GM21723 (cell line): ENCODE measurements around the gene NBR1.
"Not testable (repeated sequence)": the region's sequence is repeated elsewhere in the genome, so short reads cannot be mapped to it uniquely, and the experiment has no call there.

ENCODE experiments used
- ATAC-seq: cut with Tn5 transposase; IDR thresholded peaks from one replicate; pipeline ENCODE4 v1.9.1; 2021; ENCODE audit warnings: mild to moderate bottlenecking, moderate library complexity; ENCODE audit not compliant: unreplicated experiment

Gene NBR1

DNA sequence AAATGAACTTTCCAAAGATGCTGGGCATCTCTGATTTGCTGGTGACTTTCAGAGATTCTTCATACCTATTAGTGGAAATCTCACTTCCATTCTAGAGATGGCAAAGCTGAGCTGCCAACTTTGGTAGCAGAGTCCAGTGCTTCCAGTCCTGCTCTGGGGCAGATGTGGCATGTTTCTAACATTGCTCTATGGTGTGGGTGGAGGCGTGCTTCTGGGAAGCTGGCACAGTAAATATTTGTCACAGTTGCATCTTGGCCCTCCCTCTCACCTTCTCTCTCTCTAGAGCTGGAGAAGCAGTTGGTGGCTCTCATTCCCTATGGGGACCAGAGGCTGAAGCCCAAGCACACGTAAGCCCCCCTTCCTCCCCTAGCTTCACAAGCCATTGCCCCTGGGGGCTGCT is 42.5 kb downstream of the NBR1 start:
- ATAC-seq, result no peak

DNA sequence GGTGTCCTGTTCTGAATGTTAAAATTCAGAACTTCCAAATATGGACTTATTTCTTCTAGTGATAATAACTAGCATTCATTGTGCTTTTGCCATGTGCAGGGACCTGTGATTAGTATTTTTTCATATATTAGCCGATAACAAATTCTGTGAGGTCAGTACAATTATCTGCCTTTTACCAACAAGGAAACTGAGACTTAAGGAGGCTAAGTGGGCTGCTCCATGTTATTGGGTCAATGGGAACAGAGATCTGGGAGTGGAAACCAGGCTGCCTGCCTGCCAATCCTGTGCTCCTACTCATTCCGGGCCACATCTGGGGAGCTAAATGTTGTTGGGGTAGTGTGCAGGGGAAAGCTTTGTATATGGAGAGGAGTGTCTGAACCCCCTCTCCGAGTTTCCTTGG is 44.3 kb downstream of the NBR1 start:
- no peak for ATAC-seq

DNA sequence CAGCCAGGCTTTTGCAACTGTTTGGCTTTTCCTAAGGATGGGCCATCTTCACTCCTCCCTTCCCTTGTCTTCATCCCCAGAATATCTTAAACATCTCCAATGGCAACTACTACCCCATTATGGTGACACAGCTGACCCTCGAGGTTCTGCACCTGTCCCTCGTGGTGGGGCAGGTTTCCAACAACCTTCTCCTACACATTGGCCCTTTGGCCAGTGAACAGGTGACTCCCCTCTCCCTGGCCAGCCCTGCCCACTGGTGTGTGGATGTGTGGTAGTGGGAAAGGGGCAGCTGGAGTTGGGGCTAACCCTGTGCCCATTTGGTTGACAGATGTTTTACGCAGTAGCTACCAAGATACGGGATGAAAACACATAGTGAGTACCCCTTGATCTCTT is 45.4 kb downstream of the NBR1 start:
- no peak for ATAC-seq

DNA sequence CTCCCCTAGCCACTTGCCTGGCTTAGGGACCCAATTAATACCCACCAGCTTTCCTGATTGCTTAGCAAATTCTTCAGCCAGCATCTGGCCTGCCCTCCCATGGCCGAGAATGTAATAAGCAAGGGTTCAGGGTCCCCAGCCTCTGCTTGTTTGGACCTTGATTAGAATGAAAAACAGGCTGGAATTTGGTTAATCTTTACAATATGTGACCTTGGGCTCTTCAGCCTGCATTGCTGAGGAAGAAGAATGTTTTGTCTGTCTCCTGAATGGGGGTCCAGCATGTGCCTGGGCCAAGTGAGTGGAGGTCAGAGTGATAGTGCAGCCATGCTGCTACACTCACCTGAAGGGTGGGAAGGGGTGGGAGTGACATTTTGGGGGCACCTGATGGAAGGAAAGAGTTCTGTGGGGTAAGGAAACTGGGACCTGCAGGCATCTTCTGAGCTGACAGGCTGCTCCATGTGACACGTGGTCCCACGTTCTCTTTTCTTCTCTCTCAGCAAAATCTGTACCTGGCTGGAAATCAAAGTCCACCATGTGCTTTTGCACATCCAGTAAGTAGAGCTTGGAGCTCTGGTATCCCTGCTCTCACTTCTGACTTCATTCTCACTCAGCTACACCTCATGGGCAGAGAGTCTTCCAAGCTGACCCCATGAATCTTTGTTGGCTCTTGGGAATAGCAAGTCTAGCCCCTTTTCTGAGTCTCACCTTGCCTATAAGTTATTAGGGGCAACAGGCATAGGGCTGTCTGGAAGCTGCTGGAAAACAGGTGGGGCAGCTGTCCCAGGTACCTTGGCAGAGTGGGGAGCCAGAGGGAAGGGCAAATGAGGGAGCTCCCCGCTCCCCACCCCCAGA is 46.0 kb downstream of the NBR1 start:
- no peak for ATAC-seq

DNA sequence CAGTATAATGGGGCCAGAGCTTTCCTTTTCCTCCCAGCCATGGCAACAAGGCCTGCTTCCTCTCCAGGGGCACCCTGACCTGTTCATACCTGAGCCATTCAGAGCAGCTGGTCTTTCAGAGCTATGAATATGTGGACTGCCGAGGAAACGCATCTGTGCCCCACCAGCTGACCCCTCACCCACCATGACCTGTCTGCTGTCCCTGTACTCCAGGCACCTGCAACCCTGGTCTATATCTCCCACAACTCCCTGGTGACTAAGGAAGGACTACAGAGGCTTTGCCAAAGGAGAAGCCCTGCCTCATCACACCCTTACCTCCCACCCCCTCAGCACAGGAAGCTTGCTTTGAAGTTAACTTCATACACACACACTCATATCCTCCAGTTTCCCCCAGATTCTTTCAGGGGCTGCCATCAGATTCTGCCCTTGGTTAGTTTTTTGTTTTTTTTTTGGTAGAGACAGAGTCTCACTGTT is 46.6 kb downstream of the NBR1 start:
- no peak for ATAC-seq

DNA sequence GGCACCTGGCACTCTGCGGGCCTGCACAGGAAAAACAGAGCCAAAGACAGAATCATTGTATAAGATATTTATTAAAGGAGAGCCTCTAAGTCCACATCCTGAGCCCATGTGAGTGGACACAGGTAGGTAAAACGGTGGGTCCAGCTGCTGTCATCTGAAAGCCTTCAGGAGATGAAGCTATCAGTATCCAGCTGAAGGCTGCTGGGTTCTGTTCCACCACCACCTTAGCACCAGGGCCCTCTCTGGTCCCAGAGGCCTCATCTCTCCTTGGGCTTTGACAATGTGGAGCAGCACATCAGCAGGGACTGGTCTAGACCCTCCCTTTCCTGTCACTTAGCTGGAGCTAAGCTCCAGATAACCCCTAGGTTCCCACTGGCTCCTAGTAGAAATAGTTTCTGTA is 48.0 kb downstream of the NBR1 start:
- ATAC-seq, result no peak

DNA sequence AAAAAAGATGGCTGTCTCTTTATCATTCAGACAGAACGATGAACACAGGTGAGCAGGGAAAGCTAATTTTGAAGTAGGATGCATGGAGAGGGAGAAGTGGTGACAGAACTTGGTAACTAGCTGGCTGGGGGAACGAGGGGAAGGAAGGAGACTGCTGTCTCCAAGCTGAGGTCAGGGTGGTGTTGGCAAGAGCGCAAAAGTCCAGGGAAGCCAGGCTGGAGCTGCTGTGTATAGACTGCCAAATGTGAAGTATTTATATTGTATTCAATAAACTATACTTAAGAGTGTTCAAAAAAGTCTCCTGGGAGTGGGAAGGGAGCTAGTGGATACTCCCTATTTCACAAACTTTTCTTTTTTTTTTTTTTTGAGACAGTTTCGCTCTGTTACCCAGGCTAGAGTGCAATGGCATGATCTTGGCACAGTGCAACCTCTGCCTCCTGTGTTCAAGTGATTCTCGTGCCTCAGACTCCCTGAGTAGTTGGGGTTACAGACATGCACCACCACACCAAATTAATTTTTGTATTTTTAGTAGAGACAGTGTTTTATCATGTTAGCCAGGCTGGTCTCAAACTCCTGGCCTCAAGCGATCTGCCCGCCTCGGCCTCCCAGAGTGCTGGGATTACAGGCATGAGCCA is 48.8 kb downstream of the NBR1 start:
- ATAC-seq, result no peak

DNA sequence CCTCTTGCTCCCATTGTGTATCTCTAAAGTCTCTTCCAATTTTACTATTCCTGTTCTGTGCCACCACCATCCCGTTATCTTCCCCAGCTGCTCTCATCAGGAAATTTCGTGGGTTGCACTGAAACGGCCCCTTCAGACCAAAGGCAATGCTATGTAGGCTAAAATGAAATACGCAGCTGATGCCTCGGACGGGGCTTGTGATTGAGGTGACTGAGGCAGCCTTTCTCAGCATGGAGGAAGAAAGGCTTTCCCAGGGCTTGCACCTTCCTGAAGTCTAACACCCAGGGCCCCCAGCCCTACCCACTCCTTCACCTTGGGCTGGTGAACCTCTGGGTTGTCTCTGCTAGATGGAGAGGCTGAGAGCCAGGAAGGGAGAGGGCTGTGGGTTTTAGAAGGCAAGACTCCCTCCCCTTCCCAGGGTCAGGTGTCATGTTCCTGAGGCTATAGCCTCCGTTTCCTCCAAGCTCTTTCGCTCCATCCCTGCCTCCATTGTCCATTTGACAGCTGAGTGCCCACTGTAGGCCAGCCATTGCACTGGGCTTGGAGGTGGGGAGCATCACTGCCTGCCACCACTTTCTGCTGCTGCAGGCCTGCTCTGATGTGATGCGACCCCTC is 49.6 kb downstream of the NBR1 start:
- no peak for ATAC-seq

DNA sequence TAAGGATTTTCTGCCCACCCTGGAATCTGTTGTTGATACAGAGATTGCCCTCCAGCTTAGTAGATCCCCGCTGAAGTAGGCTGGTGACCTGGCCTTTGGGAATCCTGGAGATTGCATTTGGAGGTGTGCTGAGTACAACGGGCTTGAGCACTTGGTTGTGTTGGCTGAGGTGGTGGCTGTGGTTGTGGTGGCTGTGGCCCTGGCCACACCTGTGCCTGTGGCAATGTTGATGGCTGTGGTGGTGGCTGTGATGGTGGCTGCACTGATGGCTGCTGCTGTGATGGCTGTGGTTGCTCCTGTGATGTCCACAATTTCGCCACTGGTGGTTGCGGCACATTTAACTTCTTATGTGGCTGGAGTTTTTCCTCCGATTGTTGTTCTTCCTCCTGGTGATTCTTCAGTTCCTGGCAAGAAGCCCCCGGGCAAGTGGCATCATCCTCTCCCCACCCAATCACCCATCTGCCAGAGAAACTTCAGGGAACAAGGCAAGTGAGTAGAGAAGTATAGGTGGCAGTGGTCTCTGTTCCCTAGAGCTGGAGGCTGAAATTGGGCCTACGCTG is 53.2 kb downstream of the NBR1 start:
- ATAC-seq, result no peak

DNA sequence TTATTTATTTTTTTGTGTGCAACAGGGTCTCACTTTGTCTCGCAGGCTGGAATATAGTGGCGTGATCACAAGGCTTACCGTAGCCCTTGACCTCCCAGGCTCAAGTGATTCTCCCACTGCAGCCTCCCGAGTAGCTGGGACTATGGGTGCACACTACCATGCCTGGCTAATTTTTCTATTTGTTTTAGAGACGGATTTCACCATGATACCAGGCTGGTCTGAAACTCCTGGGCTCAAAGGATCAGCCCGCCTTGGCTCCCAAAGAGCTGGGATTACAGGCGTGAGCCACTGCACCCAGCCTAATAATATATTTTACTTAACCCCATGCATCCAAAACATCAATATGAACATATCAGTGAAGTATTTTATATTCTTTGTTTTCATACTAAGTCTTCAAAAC is 55.4 kb downstream of the NBR1 start:
- ATAC-seq, result no peak

DNA sequence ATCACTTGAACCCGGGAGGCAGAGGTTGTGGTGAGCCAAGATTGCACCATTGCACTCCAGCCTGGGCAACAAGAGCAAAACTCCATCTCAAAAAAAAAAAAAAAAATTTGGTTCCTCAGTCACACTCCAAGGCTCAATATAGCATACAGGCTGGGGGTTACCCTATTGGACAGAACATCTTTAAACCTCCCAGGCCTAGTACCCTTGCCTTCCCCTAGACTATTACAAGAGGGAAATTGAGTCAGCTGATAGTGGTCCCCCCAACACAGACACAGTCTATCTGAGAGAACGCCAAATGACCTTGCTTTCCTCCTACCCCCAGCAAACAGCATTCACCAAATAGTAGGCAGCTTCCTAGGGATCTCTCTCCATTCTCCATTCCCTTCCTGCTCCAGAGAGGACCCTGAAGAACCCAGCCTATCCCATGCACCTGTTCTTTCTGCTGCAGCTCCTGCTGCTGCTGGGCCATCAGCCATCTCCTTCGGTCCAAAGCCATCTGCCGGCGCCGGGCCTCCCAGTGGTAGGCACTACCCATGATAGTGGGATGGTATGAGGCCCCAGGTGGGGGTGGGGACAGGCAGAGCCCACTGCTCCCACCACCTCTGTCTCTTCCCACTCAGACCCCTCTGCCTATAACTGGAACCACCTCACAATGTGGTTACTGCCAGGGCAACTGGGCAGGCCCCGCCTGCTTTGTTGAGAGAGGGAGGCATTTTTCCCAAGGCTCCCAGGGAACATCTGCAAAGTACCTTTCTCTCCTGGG is 57.2 kb downstream of the NBR1 start, which contains the start of gene CCDC200:
CCDC200 (minus strand) TSS at position 604 of the 763 bp plus-strand sequence; CDS start at position 535, 69 bp downstream.
- not testable (repeated sequence) for ATAC-seq

DNA sequence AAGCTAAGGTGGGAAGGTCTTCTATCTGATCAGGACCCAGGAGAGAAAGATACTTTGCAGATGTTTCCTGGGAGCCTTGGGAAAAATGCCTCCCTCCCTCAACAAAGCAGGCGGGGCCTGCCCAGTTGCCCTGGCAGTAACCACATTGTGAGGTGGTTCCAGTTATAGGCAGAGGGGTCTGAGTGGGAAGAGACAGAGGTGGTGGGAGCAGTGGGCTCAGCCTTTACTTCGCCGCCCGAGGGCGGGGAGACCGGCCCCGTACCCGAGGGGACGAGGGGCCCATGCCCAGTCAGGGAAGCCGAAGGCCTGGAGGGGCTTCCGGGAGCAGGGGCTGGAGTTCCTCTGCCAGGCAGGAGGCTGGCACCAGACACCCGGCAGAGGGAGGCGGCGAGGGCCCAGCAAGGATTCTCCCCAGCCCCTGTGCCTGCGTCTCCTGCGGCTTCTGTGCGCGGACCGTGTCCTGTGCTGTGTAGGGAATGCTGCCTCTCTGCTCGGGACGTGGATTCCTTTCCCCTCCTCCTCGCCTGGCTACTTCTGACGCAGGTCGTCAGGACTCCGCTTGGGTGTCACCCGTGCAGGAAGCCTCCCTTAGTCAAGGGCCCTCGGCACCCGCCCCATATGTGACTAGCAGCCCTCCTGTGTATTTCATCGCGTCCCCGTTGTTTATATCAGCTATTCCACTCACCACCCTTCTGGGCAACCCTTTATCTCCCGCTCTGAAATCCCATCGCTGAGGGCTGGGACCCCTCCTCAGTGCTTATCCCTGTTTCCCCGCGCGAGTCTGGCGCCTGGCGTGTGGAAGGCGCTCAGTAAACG is 60.4 kb downstream of the NBR1 start:
- not testable (repeated sequence) for ATAC-seq

DNA sequence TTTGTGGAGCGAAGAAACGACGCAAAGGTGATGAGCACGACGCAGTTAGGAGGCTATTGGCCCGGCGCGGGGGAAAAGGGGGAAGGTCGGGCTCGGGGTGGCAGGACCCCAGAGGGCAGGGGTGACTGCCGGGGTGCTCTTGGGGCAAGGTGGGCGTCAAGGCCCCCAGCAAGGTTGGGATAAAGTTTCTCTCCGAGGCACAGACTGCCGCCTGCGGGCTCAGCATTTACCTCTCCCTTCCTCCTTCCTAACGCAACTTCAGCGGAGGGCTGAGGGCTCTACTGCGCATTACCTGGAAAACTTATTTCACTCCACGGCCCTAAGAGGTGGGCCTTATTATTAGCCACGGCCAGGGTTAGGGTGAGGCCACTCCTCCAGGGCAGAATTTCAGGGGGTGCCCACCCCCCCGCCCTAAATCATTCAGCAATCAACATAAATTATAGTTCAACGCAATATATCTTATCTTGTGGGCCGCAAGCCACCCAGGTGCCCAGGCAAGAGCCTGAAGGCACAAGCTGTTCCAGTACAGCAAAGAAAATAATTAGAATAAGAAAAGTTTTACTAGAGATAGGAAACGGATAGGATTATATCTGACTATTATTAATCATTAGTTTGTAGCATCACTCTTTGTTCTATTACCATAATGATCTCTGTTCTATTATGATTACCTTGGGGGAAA is 61.1 kb downstream of the NBR1 start:
- ATAC-seq, result not testable (repeated sequence)

DNA sequence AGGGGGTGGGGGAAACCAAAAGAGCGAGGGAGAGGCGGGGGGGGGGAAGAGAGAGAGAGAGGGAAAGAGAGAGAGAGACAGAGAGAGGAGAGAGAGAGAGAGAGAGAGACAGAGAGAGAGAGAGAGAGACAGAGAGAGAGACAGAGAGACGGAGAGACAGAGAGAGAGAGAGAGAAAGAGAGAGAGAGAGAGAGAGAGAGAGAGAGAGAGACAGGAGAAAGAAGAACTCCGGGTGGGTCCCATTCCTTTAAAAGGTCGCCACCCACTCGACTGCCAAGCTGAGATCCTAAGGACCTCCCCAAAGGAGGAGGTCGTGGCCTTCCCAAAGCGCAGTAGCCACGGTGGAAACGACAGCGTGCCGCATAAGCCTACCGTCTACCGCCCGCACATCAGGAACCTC is 62.2 kb downstream of the NBR1 start:
- not testable (repeated sequence) for ATAC-seq

DNA sequence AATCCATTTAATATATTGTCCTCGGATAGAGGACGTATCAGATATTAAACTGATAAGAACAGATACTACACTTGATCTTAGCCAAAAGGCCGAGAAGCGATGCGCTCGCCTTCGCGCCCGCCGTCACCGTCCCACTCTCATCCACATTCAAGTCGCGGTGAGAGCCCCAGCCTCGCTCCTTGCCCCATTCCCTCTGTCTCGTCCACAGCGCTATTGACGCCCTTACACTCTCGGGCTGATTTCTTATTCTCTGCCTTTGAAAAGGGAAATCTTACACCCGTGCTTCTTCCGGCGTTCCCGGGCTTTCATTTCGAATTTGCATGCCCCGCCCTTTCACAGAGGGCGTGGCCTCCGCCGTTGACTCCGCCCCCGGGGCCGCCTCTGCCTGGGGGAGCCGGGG is 62.9 kb downstream of the NBR1 start, which contains the start of gene RNU2-1:
RNU2-1 (minus strand) TSS at position 101 of the 400 bp plus-strand sequence.
- not testable (repeated sequence) for ATAC-seq

DNA sequence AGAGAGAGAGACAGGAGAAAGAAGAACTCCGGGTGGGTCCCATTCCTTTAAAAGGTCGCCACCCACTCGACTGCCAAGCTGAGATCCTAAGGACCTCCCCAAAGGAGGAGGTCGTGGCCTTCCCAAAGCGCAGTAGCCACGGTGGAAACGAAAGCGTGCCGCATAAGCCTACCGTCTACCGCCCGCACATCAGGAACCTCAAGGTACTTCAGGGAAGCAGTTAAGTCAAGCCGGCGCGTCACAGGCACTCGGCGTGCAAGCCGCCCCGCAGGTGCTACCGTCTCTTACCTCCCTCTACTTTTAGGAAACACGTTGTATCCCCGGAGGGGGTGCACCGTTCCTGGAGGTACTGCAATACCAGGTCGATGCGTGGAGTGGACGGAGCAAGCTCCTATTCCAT is 68.6 kb downstream of the NBR1 start:
- not testable (repeated sequence) for ATAC-seq

DNA sequence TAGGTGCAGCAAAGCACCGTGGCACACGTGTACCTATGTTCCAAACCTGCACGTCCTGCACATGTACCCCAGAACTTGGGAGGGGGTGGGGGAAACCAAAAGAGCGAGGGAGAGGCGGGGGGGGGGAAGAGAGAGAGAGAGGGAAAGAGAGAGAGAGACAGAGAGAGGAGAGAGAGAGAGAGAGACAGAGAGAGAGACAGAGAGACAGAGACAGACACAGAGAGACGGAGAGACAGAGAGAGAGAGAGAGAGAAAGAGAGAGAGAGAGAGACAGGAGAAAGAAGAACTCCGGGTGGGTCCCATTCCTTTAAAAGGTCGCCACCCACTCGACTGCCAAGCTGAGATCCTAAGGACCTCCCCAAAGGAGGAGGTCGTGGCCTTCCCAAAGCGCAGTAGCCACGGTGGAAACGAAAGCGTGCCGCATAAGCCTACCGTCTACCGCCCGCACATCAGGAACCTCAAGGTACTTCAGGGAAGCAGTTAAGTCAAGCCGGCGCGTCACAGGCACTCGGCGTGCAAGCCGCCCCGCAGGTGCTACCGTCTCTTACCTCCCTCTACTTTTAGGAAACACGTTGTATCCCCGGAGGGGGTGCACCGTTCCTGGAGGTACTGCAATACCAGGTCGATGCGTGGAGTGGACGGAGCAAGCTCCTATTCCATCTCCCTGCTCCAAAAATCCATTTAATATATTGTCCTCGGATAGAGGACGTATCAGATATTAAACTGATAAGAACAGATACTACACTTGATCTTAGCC is 69.8 kb downstream of the NBR1 start:
- not testable (repeated sequence) for ATAC-seq

DNA sequence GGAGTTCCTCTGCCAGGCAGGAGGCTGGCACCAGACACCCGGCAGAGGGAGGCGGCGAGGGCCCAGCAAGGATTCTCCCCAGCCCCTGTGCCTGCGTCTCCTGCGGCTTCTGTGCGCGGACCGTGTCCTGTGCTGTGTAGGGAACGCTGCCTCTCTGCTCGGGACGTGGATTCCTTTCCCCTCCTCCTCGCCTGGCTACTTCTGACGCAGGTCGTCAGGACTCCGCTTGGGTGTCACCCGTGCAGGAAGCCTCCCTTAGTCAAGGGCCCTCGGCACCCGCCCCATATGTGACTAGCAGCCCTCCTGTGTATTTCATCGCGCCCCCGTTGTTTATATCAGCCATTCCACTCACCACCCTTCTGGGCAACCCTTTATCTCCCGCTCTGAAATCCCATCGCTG is 75.4 kb downstream of the NBR1 start:
- not testable (repeated sequence) for ATAC-seq
